NCI-H460 (cell line): ENCODE data around the gene FOXL2. TPM values are rescaled to one million over a fixed set of nuclear protein-coding genes. Genes with fewer than 3 reads are reported as not detected.

ENCODE experiments used
- DNase-seq: peaks from one replicate; pipeline ENCODE4 v3.0.0-alpha.2; 2016; ENCODE audit warnings: low read depth; ENCODE audit errors: extremely low read depth
- polyA plus RNA-seq: library from polyadenylated mRNA; depleted of rRNA; stranded (reverse); fragments of >200 nt; gene quantifications from 2 replicates; pipeline ENCODE4 v1.2.3, GENCODE V29; 2014; cell fraction: nucleus; rRNA removed
- total RNA-seq: library from RNA; depleted of rRNA; stranded (reverse); fragments of >200 nt; shearing (Covaris generic); gene quantifications from 2 replicates; pipeline ENCODE4 v1.2.3, GENCODE V29; 2014; rRNA removed

The FOXL2 gene
- total RNA-seq, result 2.7 and 3.0 TPM in 2 replicates
- polyA plus RNA-seq, result 2.6 and 2.8 TPM in 2 replicates

DNA sequence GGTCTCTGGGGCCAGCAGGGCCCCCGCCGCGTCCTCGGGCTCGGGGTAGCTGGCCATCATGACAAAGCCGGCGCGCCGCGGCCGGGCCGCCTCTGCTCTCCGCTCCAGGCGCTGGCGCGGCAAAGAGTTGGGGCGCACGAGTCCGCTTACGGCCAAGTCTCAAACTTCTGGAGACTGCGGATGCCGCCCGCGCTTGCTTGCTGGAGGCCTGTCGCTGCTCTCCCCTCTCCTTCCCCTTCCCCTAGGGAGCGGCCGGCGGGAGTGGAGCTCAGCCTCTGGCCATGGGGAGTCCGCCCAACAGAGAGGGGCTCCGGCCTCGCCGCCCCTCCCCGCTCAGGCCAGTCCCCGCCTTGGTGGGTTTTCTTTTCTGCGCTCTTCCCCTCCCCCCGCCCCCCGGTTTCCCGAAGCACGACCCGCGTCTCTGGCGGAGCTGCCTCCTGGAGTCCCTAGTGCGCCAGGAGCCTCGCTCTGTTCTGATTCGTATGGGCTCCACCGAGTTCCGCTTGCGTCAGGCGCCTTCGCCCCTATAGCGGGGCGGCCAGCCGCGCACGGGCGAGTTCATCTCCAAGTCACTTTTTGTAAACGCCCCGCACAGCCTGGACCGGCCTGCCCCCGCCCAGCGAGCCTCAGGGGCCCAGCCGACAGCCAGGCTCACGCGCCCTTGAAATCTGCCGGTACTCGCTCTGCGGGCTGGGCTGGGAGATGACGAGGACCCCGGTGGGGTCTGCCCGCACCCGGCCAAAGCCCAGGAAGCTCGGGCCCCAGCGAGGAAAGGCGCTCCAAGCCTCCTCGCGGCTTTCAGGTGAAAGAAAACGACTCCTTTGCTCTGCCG lies at the start of gene FOXL2, which contains the start of gene FOXL2NB:
FOXL2 (minus strand) TSS at position 475 of the 832 bp plus-strand sequence; CDS start at position 60, 415 bp downstream.
FOXL2NB (plus strand) TSS at position 555 of the 832 bp plus-strand sequence; CDS start at position 703, 148 bp downstream.
- no peak for DNase-seq

DNA sequence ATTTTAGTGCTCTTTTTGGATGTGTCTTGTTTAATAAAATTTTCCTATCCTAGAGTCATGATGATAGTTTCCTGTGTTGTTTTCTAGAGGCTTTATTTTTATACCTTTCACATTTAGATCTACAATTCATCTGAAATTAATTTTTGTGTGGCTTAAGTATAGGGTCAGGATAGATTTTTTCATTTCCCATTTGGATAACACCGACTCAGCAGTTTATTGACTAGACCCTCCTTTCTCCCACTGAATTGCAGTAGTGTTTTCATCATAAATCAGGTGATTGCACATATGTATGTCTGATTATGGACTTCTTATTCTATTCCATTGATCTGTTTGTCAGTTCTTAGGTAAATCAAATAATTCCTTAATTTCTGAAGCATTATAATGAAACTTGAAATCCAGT lies 48.8 kb upstream of the FOXL2 start:
- no peak for DNase-seq

DNA sequence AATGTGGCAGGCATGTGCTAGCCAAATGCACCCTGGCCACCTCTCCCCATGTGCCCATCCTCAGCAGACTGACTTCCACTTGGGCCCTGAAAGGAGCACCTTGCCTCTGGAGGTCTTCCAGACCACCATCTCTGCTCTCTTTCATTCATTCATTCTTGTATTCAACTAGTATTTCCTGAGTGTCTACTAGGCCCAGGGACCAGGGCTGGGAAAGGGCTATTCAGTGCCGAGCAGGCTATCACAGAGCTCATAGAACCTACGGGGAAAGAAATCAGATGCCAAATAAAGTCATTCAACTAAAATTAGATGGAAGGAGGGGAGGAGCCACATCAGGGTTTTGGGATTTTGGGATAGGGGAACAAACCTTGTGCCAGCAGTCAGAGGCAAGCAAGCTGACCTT lies 40.2 kb upstream of the FOXL2 start:
- no peak for DNase-seq

DNA sequence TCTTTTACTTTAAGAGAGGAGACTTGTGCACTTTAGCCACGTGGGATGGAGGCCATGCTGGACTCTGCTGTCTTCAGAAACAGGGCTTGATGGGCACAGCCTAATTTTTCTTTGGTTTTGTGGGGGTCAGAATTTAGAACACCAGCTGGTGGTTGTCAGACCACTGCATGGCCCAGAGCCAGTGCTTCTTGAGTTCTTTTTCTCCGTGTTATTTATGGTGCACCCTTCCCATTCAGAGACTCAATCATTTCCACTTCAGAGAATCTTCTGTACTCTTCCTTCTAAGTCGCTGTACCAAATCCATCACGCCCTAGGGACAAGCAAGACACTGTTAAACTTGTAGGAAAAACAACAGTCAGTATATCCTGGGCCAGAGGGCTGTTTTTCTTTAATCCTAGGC lies 39.0 kb upstream of the FOXL2 start:
- no peak for DNase-seq

GRCh38 chr3:138984816-138985215 lies 37.9 kb upstream of the FOXL2 start:
- DNase-seq, result no peak

GRCh38 chr3:138976047-138976446 lies 29.1 kb upstream of the FOXL2 start:
- DNase-seq, result no peak

GRCh38 chr3:138975351-138975750 lies 28.4 kb upstream of the FOXL2 start:
- no peak for DNase-seq

DNA sequence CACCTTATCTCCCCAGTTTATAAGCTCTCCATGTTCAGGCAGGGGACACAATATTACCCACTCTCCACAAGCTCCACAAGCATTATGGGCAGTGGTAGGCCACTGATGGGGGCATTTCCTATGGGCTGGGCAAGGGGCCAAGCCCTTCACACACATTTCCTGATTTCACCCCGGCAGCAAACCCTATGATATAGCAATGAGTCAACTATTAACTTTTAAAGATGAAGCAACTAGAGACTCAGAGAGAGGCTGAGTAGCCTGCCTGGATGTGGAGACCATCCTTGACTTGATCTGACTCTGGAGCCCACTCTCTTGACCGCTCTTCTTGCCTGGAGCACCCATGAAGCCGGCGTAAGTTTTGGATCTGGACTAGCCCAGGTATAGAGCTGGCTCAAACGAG lies 27.5 kb upstream of the FOXL2 start:
- DNase-seq, result no peak

DNA sequence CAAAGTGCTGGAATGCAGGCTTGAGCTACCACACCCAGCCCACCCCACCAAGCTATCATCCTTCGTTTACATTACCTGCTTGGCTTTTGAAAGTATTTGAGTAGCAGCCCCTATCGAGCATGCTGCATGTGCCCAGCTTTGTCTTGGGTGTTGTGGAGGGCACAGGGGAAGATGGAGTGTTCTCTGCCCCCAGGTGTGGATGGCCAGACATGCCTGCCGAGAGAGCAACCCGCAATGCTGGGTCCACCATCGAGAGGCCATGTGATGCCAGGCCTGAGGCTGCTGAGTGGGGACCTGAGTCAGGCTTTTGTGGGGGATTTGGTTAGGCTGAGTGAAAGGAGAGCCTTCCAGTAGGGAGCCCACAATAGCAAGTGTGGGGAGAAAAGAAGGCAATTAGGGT lies 26.0 kb upstream of the FOXL2 start:
- DNase-seq, result no peak

GRCh38 chr3:138971766-138972320 lies 24.9 kb upstream of the FOXL2 start:
- DNase-seq, result no peak

- DNase-seq, result no peak
These were observed 18.0 kb upstream of the FOXL2 start for GRCh38 chr3:138964923-138965322.

GRCh38 chr3:138964264-138964663 lies 17.3 kb upstream of the FOXL2 start:
- no peak for DNase-seq

DNA sequence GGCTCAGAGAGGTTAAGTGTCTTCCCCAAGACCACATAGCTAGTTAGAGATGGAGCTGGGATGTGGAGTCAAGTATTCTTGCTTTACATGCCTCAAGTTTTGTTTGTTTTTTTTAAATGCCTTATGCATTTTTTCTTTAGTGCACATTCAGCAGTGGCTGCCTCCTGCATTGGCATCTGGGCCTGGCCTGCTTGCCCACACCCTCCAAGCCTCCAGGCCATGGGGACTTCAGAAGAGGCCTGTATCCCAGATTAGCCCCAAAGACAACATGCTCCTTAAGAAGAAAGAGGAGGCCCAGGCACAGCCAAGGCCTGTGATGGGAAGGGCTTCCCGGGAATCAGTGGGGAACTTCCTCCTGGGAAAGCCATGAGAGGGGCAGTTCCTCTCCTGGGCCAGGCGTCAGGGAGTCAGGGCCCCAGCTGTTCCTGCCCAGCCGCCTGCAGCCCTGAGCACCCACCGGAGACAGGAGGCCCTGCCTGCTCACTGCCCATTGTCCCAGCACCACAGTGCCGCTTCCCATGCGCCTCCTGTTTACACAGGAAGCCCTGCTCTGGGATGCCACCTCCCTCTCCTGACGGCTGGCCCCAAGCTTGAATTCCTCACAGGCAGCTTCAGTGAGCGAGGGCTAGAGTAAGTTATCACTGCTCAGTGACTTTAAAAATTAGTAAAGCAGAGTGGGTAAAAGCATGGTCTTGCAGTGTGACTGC lies 16.1 kb upstream of the FOXL2 start:
- no peak for DNase-seq

- no peak for DNase-seq
These were observed 13.5 kb upstream of the FOXL2 start for GRCh38 chr3:138960417-138960852.

GRCh38 chr3:138950701-138951100 lies 3.8 kb upstream of the FOXL2 start:
- no peak for DNase-seq

GRCh38 chr3:138950006-138950644 lies 3.2 kb upstream of the FOXL2 start:
- DNase-seq, result no peak

GRCh38 chr3:138949445-138950005 lies 2.6 kb upstream of the FOXL2 start:
- no peak for DNase-seq

- DNase-seq, result no peak
These were observed 2.1 kb upstream of the FOXL2 start for GRCh38 chr3:138949002-138949418.

GRCh38 chr3:138948371-138949001 lies 1.5 kb upstream of the FOXL2 start:
- DNase-seq, result no peak

DNA sequence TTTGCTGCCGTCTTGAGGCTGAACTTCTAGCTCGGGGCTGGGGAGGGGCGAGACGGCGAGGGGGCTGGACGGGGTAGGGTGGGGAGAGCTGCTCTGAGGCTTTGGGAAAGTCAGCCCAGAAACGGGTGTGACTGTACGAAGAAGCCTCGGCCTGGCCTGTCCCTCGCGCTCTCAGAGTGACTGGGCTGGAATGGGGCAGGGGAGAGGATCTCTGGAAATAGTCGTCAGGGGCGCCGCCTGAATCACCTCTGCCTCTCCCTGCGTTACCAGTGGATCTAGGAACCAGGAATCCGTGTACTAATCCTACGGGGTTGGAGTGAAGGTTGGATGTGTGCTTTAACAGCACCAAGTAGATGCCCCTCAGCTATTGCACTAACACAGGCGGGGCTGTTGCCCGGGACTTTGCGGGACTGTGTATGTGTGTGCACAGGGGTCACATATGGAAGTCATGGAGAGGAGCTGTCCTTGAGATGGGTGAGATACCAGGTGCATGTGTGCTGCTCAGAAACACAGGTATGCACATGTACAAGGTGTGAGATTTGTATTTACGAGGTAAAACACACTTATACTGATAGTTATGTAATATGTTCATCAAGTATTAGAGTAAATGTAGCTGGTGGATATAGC lies 671 bp upstream of the FOXL2 start:
- no peak for DNase-seq
